Measurements from ENCODE around the gene TAPBP. TPM values are rescaled to one million over a fixed set of nuclear protein-coding genes. Genes with fewer than 3 reads are reported as not detected.

TAPBP gene
- total RNA-seq, 1 donor from 2014 or later, result 16.2 TPM

DNA sequence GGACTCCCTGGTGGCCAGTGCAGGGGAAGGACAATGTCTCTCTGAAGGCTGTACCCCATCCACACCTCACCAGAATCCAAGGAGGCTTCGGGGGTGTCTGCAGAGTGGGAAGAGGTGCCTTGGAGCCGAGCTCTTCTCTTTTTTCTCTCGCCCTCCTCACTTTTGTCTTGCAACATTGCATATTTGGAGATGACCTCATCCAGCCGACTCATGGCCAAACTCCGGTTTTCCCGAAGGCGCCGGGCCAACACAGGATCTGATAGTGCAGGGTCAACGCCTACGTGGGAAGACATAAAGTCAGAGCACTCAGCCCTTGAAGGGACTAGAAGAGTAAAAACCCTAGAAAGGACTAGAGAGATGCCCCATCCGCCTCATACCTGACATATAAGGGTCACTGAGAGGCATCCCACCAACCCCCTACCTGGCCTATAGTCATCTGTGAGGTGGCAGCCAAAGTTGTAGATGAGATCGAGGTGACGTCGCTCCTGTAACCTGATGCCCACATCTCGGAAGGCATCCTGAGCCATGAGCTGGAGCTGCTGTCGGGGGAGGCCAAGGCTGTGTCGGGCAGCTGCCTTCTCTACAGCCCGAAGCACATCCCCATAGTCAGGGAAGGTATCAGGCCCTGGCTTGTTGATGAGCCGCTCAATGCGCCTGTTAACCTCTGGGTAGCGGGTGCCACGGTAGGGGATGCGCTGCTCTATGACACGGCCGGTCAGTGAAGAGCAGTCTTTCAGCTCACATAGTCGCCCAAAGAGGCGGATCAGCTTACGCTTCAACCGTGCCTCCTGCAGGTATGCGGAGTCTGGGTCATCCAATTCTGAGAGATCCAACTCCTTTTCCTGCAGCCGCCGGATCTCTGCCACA lies 6.7 kb upstream of the TAPBP start:
- peaks cover 4% of the 10 kb centered on the region for H3K27me3 Mint-ChIP-seq (ENCODE audit: low read depth)
- DNase-seq (ENCODE audit: low read depth, low spot score), result no peak

GRCh38 chr6:33319939-33320314 lies 6.0 kb upstream of the TAPBP start:
- Mint-ChIP-seq H3K4me3 (peak overlapping the region; percentile 98), H3K27me3 (ENCODE audit: low read depth) (peaks cover 4% of the 10 kb centered on the region), H3K36me3 (ENCODE audit: low read depth) (peaks cover 24% of the 10 kb centered on the region), H3K4me1 (peaks cover 74% of the 10 kb centered on the region), H3K27ac (ENCODE audit: unreplicated experiment) (no peak overlapping the region), H3K9me3 (no peaks in the 10 kb centered on the region)
- no peak for DNase-seq (ENCODE audit: low read depth, low spot score)
- TF ChIP-seq, protein P1, sequence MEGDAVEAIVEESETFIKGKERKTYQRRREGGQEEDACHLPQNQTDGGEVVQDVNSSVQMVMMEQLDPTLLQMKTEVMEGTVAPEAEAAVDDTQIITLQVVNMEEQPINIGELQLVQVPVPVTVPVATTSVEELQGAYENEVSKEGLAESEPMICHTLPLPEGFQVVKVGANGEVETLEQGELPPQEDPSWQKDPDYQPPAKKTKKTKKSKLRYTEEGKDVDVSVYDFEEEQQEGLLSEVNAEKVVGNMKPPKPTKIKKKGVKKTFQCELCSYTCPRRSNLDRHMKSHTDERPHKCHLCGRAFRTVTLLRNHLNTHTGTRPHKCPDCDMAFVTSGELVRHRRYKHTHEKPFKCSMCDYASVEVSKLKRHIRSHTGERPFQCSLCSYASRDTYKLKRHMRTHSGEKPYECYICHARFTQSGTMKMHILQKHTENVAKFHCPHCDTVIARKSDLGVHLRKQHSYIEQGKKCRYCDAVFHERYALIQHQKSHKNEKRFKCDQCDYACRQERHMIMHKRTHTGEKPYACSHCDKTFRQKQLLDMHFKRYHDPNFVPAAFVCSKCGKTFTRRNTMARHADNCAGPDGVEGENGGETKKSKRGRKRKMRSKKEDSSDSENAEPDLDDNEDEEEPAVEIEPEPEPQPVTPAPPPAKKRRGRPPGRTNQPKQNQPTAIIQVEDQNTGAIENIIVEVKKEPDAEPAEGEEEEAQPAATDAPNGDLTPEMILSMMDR (conservative IDR thresholded peaks at IDR 0.05), result no peak

More for the DNA sequence above, 6.7 kb upstream of the TAPBP start:
- Mint-ChIP-seq H3K4me3 (peak overlapping the region; percentile 98), H3K27ac (ENCODE audit: unreplicated experiment) (no peak overlapping the region), H3K9me3 (no peaks in the 10 kb centered on the region), H3K36me3 (ENCODE audit: low read depth) (peaks cover 24% of the 10 kb centered on the region), H3K4me1 (peaks cover 74% of the 10 kb centered on the region)
- TF ChIP-seq, protein P1 (conservative IDR thresholded peaks at IDR 0.05), result no peak

GRCh38 chr6:33318426-33319073 lies 4.7 kb upstream of the TAPBP start:
- Mint-ChIP-seq H3K27ac (ENCODE audit: unreplicated experiment) (peak overlapping the region; percentile 98), H3K4me1 (peaks cover 79% of the 10 kb centered on the region), H3K4me3 (peak overlapping the region; percentile 98), H3K36me3 (ENCODE audit: low read depth) (peaks cover 24% of the 10 kb centered on the region), H3K9me3 (no peaks in the 10 kb centered on the region), H3K27me3 (ENCODE audit: low read depth) (peaks cover 9% of the 10 kb centered on the region)
- TF ChIP-seq, protein P1 (conservative IDR thresholded peaks at IDR 0.05), result no peak
- no peak for DNase-seq (ENCODE audit: low read depth, low spot score)

DNA sequence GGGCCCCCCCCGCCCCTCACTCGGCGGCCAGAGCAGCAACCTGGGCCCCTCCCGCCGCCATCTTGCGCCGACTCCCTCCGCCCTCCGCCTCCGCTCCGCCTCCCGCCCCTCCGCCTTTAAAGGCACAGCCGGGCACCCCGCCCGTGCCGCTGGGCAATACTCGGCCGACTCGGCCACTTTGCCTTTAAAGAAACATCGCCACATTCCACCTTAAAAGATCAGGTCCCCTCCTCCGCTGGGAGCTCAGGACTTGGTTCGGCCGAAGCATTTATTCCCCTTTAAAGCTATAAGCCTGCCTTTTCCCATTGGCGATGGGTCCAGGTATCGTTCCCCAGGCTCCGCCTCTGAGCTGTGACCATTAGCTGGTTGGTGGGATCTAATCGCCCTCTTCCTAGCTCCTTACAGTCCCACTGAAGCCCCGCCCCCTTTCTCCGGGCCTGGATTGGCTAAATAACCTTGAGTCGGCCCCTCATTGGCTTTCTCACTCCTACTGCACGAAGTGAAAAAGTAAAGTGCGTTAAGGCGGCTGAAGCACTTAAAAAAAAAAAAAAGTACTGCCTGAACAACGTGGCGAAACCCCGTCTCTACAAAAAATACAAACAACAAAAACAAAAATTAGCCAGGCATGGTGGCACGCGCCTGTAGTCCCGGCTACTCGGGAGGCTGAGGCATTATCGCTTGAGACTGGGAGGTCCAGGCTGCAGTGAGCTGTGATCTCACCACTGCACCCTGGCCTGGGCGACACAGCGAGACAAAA lies 4.0 kb upstream of the TAPBP start, which contains the start of gene ZBTB22:
TSS of gene ZBTB22 (minus strand) at position 76 of the 757 bp plus-strand sequence. CDS start 828 bp downstream, outside the sequence.
- Mint-ChIP-seq H3K9me3 (no peaks in the 10 kb centered on the region), H3K4me1 (peaks cover 79% of the 10 kb centered on the region), H3K4me3 (peak within 1 kb of the TSS; percentile 98), H3K27ac (ENCODE audit: unreplicated experiment) (peak within 1 kb of the TSS; percentile 98), H3K36me3 (ENCODE audit: low read depth) (peaks cover 24% of the 10 kb centered on the region), H3K27me3 (ENCODE audit: low read depth) (peaks cover 16% of the 10 kb centered on the region)
- DNase-seq (ENCODE audit: low read depth, low spot score), result peak; percentile 97
- TF ChIP-seq, protein P1 (conservative IDR thresholded peaks at IDR 0.05), result no peak

DNA sequence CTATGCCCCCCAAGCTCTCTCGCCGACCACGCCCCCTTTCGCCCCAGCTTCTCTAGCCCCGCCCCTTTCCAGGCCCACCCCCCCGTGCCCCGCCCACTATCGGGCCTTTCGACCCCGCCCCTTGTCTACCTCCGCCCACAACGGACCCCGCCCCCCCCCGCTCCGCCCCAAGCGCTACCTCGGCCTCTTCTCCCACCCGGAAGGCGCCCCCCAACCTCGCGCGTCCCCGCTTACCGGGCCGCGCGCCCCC lies 3.5 kb upstream of the TAPBP start:
- H3K9me3 Mint-ChIP-seq, result no peaks in the 10 kb centered on the region
- peaks cover 80% of the 10 kb centered on the region for H3K4me1 Mint-ChIP-seq
- DNase-seq (ENCODE audit: low read depth, low spot score), result no peak
- H3K36me3 Mint-ChIP-seq (ENCODE audit: low read depth), result peaks cover 24% of the 10 kb centered on the region
- H3K4me3 Mint-ChIP-seq, result peak overlapping the region; percentile 87
- peaks cover 21% of the 10 kb centered on the region for H3K27me3 Mint-ChIP-seq (ENCODE audit: low read depth)
- TF ChIP-seq, protein P1 (conservative IDR thresholded peaks at IDR 0.05), result no peak
- H3K27ac Mint-ChIP-seq (ENCODE audit: unreplicated experiment), result no peak overlapping the region

Measured in neural crest cell (in vitro differentiated cells).